NT2/D1 (cell line): ENCODE data around the gene DAPK1.

Experiments
- SUZ12 ChIP-seq: IDR thresholded peaks from 2 replicates; pipeline ENCODE4 v1.6.1; 2011; ENCODE audit not compliant: insufficient read length, insufficient read depth; ENCODE audit errors: extremely low read depth
- YY1 ChIP-seq: IDR thresholded peaks from 2 replicates; pipeline ENCODE4 v1.6.1; 2011; ENCODE audit not compliant: insufficient read length, insufficient read depth
- ZNF274 ChIP-seq: IDR thresholded peaks from 2 replicates; pipeline ENCODE4 v1.6.1; 2011; ENCODE audit warnings: mild to moderate bottlenecking, low read depth, low read length

GRCh38 chr9:87668722-87669121 is 171.1 kb downstream of the DAPK1 start:
- no peak for TF ChIP-seq ZNF274
- no peak for TF ChIP-seq YY1
- TF ChIP-seq SUZ12 = no peak
